Activated B cell treated with CpG ODN at 0.5 μM for 24 hours (primary cell): Measurements from ENCODE around the gene ZNF92. TPM values are rescaled to one million over a fixed set of nuclear protein-coding genes. Genes with fewer than 3 reads are reported as not detected.
"Not testable (repeated sequence)": the region's sequence is repeated elsewhere in the genome, so short reads cannot be mapped to it uniquely, and the experiment has no call there.

Source experiments
- ATAC-seq: fragments of 200-7000 bp; cut with Tn5 transposase; one replicate; pipeline ENCODE4 v1.10.0; 2021; ENCODE audit warnings: low read depth, mild to moderate bottlenecking, moderate library complexity
- CTCF ChIA-PET: fragments of 350-600 bp; sonication (Branson Sonifier 250); formaldehyde crosslinking; loops from one replicate; lab custom pipeline; 2021; ENCODE audit warnings: antibody characterized with exemption; lab: Charles Lee
- POLR2A ChIA-PET: fragments of 350-600 bp; sonication (Branson Sonifier 250); formaldehyde crosslinking; loops from one replicate; lab custom pipeline; 2021; ENCODE audit warnings: antibody characterized with exemption; lab: Charles Lee
- DNase-seq: peaks from one replicate; pipeline ENCODE4 v3.0.0; 2022
- H3K27ac Mint-ChIP-seq: one replicate; pipeline ENCODE4 v1.8.0; 2020; ENCODE audit warnings: mixed read lengths
- H3K27me3 Mint-ChIP-seq: one replicate; pipeline ENCODE4 v1.8.0; 2021; ENCODE audit warnings: mixed read lengths
- H3K36me3 Mint-ChIP-seq: one replicate; pipeline ENCODE4 v1.8.0; 2021; ENCODE audit warnings: low read depth, mixed read lengths
- H3K4me1 Mint-ChIP-seq: one replicate; pipeline ENCODE4 v1.8.0; 2021; ENCODE audit warnings: mixed read lengths
- H3K4me3 Mint-ChIP-seq: one replicate; pipeline ENCODE4 v1.8.0; 2020; ENCODE audit warnings: mild to moderate bottlenecking, mixed read lengths
- H3K9me3 Mint-ChIP-seq: one replicate; pipeline ENCODE4 v1.8.0; 2020; ENCODE audit warnings: mixed read lengths
- intact Hi-C: fragments of 100-400 bp; cut with micrococcal nuclease; formaldehyde crosslinking; loops from one replicate; pipeline ENCODE4 v1.15.1; 2024
- total RNA-seq: library from RNA; stranded (reverse); gene quantifications from 2 replicates; pipeline ENCODE4 v1.2.3, GENCODE V29; 2022
- TF ChIP-seq, protein P1 (sequence below): fragments of 200-600 bp; IDR thresholded peaks from one replicate; pipeline ENCODE4 v1.8.0; 2022; ENCODE audit warnings: antibody characterized with exemption, mild to moderate bottlenecking

ZNF92 gene
- total RNA-seq, 1 donor from 2014 or later: 27.1 TPM

DNA sequence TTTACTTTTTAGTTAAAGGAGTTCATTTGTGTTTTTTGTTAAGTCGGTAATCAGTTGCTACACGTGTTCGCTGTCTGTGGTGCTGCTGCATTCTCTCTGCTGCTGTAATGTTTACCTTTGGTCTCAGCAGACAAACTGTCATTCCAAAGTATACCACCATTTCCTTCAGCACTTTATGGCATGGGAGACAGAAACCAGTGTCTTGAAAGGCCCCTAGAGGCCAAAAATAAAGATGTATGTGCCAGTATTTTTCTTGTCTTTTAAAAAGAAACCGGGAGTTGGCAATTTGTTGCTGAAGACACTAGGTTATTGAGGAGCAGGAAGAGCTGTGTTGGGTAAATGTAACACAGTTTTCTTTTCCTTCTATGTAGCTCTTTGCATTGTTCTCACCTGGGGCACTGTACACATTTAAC is 24.1 kb downstream of the ZNF92 start:
- H3K9me3 Mint-ChIP-seq: peaks cover 14% of the 10 kb centered on the region
- no peak overlapping the region for H3K27ac Mint-ChIP-seq
- ATAC-seq: no peak
- peaks cover 26% of the 10 kb centered on the region for H3K4me1 Mint-ChIP-seq
- peaks cover 65% of the 10 kb centered on the region for H3K36me3 Mint-ChIP-seq
- H3K4me3 Mint-ChIP-seq: no peak overlapping the region
- ChIA-PET CTCF (no interaction called here), POLR2A (no interaction called here)
- no peak for DNase-seq
- intact Hi-C loops: no loop called here
- TF ChIP-seq, protein P1, sequence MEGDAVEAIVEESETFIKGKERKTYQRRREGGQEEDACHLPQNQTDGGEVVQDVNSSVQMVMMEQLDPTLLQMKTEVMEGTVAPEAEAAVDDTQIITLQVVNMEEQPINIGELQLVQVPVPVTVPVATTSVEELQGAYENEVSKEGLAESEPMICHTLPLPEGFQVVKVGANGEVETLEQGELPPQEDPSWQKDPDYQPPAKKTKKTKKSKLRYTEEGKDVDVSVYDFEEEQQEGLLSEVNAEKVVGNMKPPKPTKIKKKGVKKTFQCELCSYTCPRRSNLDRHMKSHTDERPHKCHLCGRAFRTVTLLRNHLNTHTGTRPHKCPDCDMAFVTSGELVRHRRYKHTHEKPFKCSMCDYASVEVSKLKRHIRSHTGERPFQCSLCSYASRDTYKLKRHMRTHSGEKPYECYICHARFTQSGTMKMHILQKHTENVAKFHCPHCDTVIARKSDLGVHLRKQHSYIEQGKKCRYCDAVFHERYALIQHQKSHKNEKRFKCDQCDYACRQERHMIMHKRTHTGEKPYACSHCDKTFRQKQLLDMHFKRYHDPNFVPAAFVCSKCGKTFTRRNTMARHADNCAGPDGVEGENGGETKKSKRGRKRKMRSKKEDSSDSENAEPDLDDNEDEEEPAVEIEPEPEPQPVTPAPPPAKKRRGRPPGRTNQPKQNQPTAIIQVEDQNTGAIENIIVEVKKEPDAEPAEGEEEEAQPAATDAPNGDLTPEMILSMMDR: no peak
- no peaks in the 10 kb centered on the region for H3K27me3 Mint-ChIP-seq

- DNase-seq, H3K4me3 Mint-ChIP-seq, CTCF ChIA-PET, POLR2A ChIA-PET, H3K27ac Mint-ChIP-seq, ATAC-seq, intact Hi-C loops, H3K27me3 Mint-ChIP-seq: not testable (repeated sequence)
- Mint-ChIP-seq H3K9me3 (peaks cover 14% of the 10 kb centered on the region), H3K4me1 (peaks cover 22% of the 10 kb centered on the region), H3K36me3 (peaks cover 62% of the 10 kb centered on the region)
These were observed 25.0 kb downstream of the ZNF92 start for GRCh38 chr7:65398671-65399070.

DNA sequence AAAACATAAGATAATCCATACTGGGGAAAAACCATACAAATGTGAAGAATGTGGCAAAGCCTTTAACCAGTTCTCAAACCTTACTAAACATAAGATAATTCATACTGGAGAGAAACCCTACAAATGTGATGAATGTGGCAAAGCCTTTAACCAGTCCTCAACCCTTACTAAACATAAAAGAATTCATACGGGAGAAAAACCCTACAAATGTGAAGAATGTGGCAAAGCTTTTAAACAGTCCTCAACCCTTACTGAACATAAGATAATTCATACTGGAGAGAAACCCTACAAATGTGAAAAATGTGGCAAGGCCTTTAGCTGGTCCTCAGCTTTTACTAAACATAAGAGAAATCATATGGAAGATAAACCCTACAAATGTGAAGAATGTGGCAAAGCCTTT is 25.4 kb downstream of the ZNF92 start:
- CTCF ChIA-PET, H3K27me3 Mint-ChIP-seq, H3K4me3 Mint-ChIP-seq, intact Hi-C loops, POLR2A ChIA-PET, ATAC-seq, H3K27ac Mint-ChIP-seq, DNase-seq: not testable (repeated sequence)
- H3K4me1 Mint-ChIP-seq: peaks cover 18% of the 10 kb centered on the region
- peaks cover 62% of the 10 kb centered on the region for H3K36me3 Mint-ChIP-seq
- peaks cover 17% of the 10 kb centered on the region for H3K9me3 Mint-ChIP-seq

DNA sequence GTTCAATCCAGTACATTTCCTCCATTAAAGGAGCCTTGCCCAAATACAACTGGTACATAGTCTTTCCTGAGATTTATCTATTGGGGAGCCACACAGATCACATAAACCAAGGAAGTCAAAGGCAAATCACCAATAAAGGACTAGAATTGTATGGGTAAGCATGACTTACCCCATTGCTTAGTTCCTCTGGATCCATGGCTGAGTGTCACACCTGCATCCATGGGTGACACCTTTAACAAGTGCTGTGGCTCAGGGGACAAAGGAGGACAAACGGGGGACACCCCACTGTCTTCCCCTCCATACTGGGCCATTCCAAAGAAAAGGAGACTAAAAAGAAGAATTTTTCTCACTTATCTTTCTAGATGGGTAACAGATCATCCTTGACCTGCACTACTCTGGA is 30.4 kb downstream of the ZNF92 start:
- TF ChIP-seq, protein P1: no peak
- intact Hi-C loops: no loop called here
- Mint-ChIP-seq H3K36me3 (peaks cover 36% of the 10 kb centered on the region), H3K4me3 (no peak overlapping the region), H3K27ac (no peak overlapping the region), H3K9me3 (peaks cover 21% of the 10 kb centered on the region), H3K4me1 (no peaks in the 10 kb centered on the region), H3K27me3 (no peaks in the 10 kb centered on the region)
- ChIA-PET CTCF (no interaction called here), POLR2A (no interaction called here)
- DNase-seq (no peak), ATAC-seq (no peak)

DNA sequence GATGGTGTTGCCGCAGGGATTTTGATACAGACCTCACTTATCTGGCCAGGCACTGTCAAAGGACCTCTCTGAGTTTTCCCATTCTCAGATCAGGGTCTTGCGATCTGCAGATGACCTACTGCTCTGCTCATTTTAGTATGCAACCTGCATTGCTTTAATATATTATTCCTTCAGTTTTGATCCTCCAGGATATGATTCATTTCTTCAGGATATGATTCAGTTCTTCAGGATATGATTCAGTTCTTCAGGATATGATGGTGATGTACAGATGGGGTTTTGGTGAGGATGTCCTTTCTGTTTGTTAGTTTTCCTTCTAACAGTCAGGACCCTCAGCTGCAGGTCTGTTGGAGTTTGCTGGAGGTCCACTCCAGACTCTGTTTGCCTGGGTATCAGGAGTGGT is 33.1 kb downstream of the ZNF92 start:
- DNase-seq, CTCF ChIA-PET, ATAC-seq, H3K27me3 Mint-ChIP-seq, H3K27ac Mint-ChIP-seq, H3K4me3 Mint-ChIP-seq, H3K4me1 Mint-ChIP-seq, POLR2A ChIA-PET, intact Hi-C loops: not testable (repeated sequence)
- Mint-ChIP-seq H3K36me3 (peaks cover 20% of the 10 kb centered on the region), H3K9me3 (peaks cover 17% of the 10 kb centered on the region)

DNA sequence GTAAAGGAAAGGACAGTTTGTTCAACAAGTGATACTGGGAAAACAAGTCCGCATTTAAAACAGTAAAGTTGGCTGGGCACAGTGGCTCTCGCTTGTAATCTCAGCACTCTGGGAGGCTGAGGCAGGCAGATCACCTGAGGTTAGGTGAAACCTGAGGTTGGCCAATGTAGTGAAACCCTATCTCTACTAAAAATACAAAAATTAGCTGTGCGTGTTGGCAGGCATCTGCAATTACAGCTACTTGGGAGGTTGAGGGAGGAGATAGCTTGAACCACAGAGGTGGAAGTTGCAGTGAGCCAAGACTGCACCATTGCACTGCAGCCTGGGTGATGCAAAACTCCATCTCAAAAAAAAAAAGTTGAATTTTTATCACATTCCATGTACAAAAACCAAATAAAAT is 35.7 kb downstream of the ZNF92 start:
- intact Hi-C loops: no loop called here
- ChIA-PET CTCF (no interaction called here), POLR2A (no interaction called here)
- TF ChIP-seq, protein P1: no peak
- ATAC-seq (no peak), DNase-seq (no peak)
- Mint-ChIP-seq H3K4me3 (no peak overlapping the region), H3K27me3 (no peaks in the 10 kb centered on the region), H3K36me3 (peaks cover 12% of the 10 kb centered on the region), H3K9me3 (peaks cover 13% of the 10 kb centered on the region), H3K4me1 (no peaks in the 10 kb centered on the region), H3K27ac (no peak overlapping the region)

- DNase-seq: no peak
- ChIA-PET POLR2A (no interaction called here), CTCF (no interaction called here)
These were observed 37.6 kb downstream of the ZNF92 start for GRCh38 chr7:65411249-65411648.

More at GRCh38 chr7:65411249-65411648, 37.6 kb downstream of the ZNF92 start:
- intact Hi-C loops: loop anchor here (2.0 kb wide), 1 partner anchor 20 kb away; no protein-coding TSS in a partner anchor
- Mint-ChIP-seq H3K27ac (no peak overlapping the region), H3K27me3 (no peaks in the 10 kb centered on the region), H3K4me3 (no peak overlapping the region), H3K9me3 (peaks cover 2% of the 10 kb centered on the region), H3K36me3 (peaks cover 5% of the 10 kb centered on the region), H3K4me1 (no peaks in the 10 kb centered on the region)
- TF ChIP-seq, protein P1: no peak
- ATAC-seq: no peak
